Measurements from ENCODE around the gene NRXN3.

Gene NRXN3

GRCh38 chr14:79050787-79051727, 880.9 kb downstream of the NRXN3 start:
- DNase-seq (ENCODE audit: low read depth in 2 of 2, low spot score in 1 of 2), result no peak

- DNase-seq (ENCODE audit: low read depth in 2 of 2, low spot score in 1 of 2), result no peak
Measured at GRCh38 chr14:79051742-79052141, 881.6 kb downstream of the NRXN3 start.

- no peak for DNase-seq (ENCODE audit: low read depth in 2 of 2, low spot score in 1 of 2)
Measured at GRCh38 chr14:79056879-79057278, 886.7 kb downstream of the NRXN3 start.

GRCh38 chr14:79057333-79057732, 887.2 kb downstream of the NRXN3 start:
- DNase-seq (ENCODE audit: low read depth in 2 of 2, low spot score in 1 of 2), result no peak

GRCh38 chr14:79062226-79062625, 892.1 kb downstream of the NRXN3 start:
- DNase-seq (ENCODE audit: low read depth in 2 of 2, low spot score in 1 of 2), result no peak

- DNase-seq (ENCODE audit: low read depth in 2 of 2, low spot score in 1 of 2), result no peak
Measured at GRCh38 chr14:79064214-79064613, 894.0 kb downstream of the NRXN3 start.

- DNase-seq (ENCODE audit: low read depth in 2 of 2, low spot score in 1 of 2), result no peak
Measured at GRCh38 chr14:79074510-79074909, 904.3 kb downstream of the NRXN3 start.

GRCh38 chr14:79076428-79076827, 906.3 kb downstream of the NRXN3 start:
- DNase-seq (ENCODE audit: low read depth in 2 of 2, low spot score in 1 of 2), result no peak

GRCh38 chr14:79077096-79077495, 906.9 kb downstream of the NRXN3 start:
- DNase-seq (ENCODE audit: low read depth in 2 of 2, low spot score in 1 of 2), result no peak

GRCh38 chr14:79080040-79080439, 909.9 kb downstream of the NRXN3 start:
- no peak for DNase-seq (ENCODE audit: low read depth in 2 of 2, low spot score in 1 of 2)

- no peak for DNase-seq (ENCODE audit: low read depth in 2 of 2, low spot score in 1 of 2)
Measured at GRCh38 chr14:79082883-79083282, 912.7 kb downstream of the NRXN3 start.

- DNase-seq (ENCODE audit: low read depth in 2 of 2, low spot score in 1 of 2), result no peak
Measured at GRCh38 chr14:79083356-79083755, 913.2 kb downstream of the NRXN3 start.

- DNase-seq (ENCODE audit: low read depth in 2 of 2, low spot score in 1 of 2), result no peak
Measured at GRCh38 chr14:79084861-79085260, 914.7 kb downstream of the NRXN3 start.

- no peak for DNase-seq (ENCODE audit: low read depth in 2 of 2, low spot score in 1 of 2)
Measured at GRCh38 chr14:79089576-79089975, 919.4 kb downstream of the NRXN3 start.

- DNase-seq (ENCODE audit: low read depth in 2 of 2, low spot score in 1 of 2), result no peak
Measured at GRCh38 chr14:79090641-79091180, 920.5 kb downstream of the NRXN3 start.

- no peak for DNase-seq (ENCODE audit: low read depth in 2 of 2, low spot score in 1 of 2)
Measured at GRCh38 chr14:79091381-79091963, 921.3 kb downstream of the NRXN3 start.

- DNase-seq (ENCODE audit: low read depth in 2 of 2, low spot score in 1 of 2), result no peak
Measured at GRCh38 chr14:79093531-79093930, 923.4 kb downstream of the NRXN3 start.

GRCh38 chr14:79094951-79095350, 924.8 kb downstream of the NRXN3 start:
- DNase-seq (ENCODE audit: low read depth in 2 of 2, low spot score in 1 of 2), result no peak

GRCh38 chr14:79096811-79097210, 926.6 kb downstream of the NRXN3 start:
- no peak for DNase-seq (ENCODE audit: low read depth in 2 of 2, low spot score in 1 of 2)

GRCh38 chr14:79098324-79098723, 928.2 kb downstream of the NRXN3 start:
- DNase-seq (ENCODE audit: low read depth in 2 of 2, low spot score in 1 of 2), result no peak

- DNase-seq (ENCODE audit: low read depth in 2 of 2, low spot score in 1 of 2), result no peak
Measured at GRCh38 chr14:79100578-79100977, 930.4 kb downstream of the NRXN3 start.

GRCh38 chr14:79101388-79101787, 931.2 kb downstream of the NRXN3 start:
- no peak for DNase-seq (ENCODE audit: low read depth in 2 of 2, low spot score in 1 of 2)

Data from stimulated activated CD8-positive, alpha-beta memory T cell treated with anti-CD3 and anti-CD28 coated beads, Interleukin-4, amount 100 ng/mL, for 1 hour (primary cell).